Heart left ventricle (tissue), 16 donors: ENCODE data around the gene CMKLR1. TPM values are rescaled to one million over a fixed set of nuclear protein-coding genes. Genes with fewer than 3 reads are reported as not detected.

ENCODE experiments used
- ATAC-seq, 4 donors: fragments of 200-7000 bp; cut with Tn5 transposase; one replicate each; pipeline ENCODE4 v1.9.1; 2020 to 2022; ENCODE audit warnings: moderate library complexity in 4 of 4, mild to moderate bottlenecking in 3 of 4, moderate number of reproducible peaks in 1 of 4
- DNase-seq, 5 donors: peaks; one replicate each; pipeline ENCODE4 v3.0.0-alpha.2; 2020
- H3K27ac ChIP-seq, 12 donors: fragments of 200-600 bp; sonication (generic) in 4 of 12; one replicate each; pipeline versions ENCODE4 v1.5.0 to v1.8.0; 2016 to 2022; ENCODE audit warnings: mild to moderate bottlenecking in 2 of 12
- H3K27me3 ChIP-seq, 9 donors: fragments of 200-600 bp; sonication (generic) in 2 of 9; one replicate each; pipeline versions ENCODE4 v1.5.1 to v1.8.0; 2016 to 2022; ENCODE audit warnings: mild to moderate bottlenecking in 3 of 9
- H3K36me3 ChIP-seq, 9 donors: fragments of 200-600 bp; sonication (generic) in 2 of 9; one replicate each; pipeline versions ENCODE4 v1.5.0 to v1.8.0; 2018 to 2022; ENCODE audit warnings: mild to moderate bottlenecking in 2 of 9
- H3K4me1 ChIP-seq, 12 donors: fragments of 200-600 bp; sonication (generic) in 4 of 12; one replicate each; pipeline versions ENCODE4 v1.5.0 to v1.8.0; 2016 to 2022; ENCODE audit warnings: mild to moderate bottlenecking in 3 of 12
- H3K4me3 ChIP-seq, 12 donors: fragments of 200-600 bp; sonication (generic) in 4 of 12; one replicate each; pipeline versions ENCODE4 v1.5.0 to v1.8.0; 2017 to 2022; ENCODE audit warnings: mild to moderate bottlenecking in 9 of 12, moderate library complexity in 4 of 12
- H3K9me3 ChIP-seq, 12 donors: fragments of 200-600 bp; sonication (generic) in 4 of 12; one replicate each; pipeline versions ENCODE4 v1.5.0 to v1.8.0; 2016 to 2022; ENCODE audit warnings: mild to moderate bottlenecking in 1 of 12
- CTCF ChIP-seq, 12 donors: fragments of 200-600 bp; sonication (generic) in 4 of 12; IDR thresholded peaks; one replicate each; pipeline versions ENCODE4 v1.5.0 to v1.8.0; 2018 to 2022; ENCODE audit warnings: antibody characterized with exemption in 12 of 12, mild to moderate bottlenecking in 5 of 12
- POLR2A ChIP-seq, 2 donors: fragments of 450-650 bp; IDR thresholded peaks; one replicate each; pipeline ENCODE4 v1.6.1; 2017; ENCODE audit warnings: antibody characterized with exemption in 2 of 2, mild to moderate bottlenecking in 2 of 2, moderate library complexity in 2 of 2
- WGBS, 4 donors: extraction: QIAGEN DNeasy Blood & Tissue Kit in 2 of 4; methylation state at CpG; one replicate each; pipeline versions ENCODE4 v1.1.5 to v1.1.7; 2013 to 2018; 5-methylcytosine and 5-hydroxymethylcytosine counted together
- intact Hi-C, 10 donors: fragments of 100-400 bp; cut with DNase I; formaldehyde crosslinking; loops; one replicate each; pipeline versions ENCODE4 v1.11.1 to v1.14.2; 2022
- polyA plus RNA-seq, 2 donors: library from polyadenylated mRNA; stranded (reverse); fragments of 200-250 nt; gene quantifications; one replicate each; pipeline ENCODE4 v1.2.3, GENCODE V29; 2013
- total RNA-seq, 9 donors: library from RNA; depleted of rRNA in 2 of 9; stranded (reverse); fragments of >200 nt in 2 of 9; fragmentation: NEBNext Ultra II Directional in 3 of 9; extraction: Animal tissue kit (Norgen Biotek cat#: 25700) in 3 of 9; gene quantifications; one replicate each; pipeline versions ENCODE4 v1.1.0 to v1.2.4, GENCODE V29; 2016 to 2023
- donor health status: ischemic (EF 13 %, LVEDD 7.1; RV severe dilation, severe dysfunction).
- donor health status: healthy with polysubstance abuse.
- donor health status: DM: no; HTN: yes; CAD: no.
- donor health status: DM: no; HTN: no; CAD: no.
- donor health status: ischemic (EF 25% LVEDD 6.9; RV normal size, moderate dysfunction).
- donor health status: ischemic (EF 25% LVEDD 5.7; RV mildly dilated, moderate dysfunction).
- donor health status: healthy.
- donor health status: DM: yes; HTN: yes; CAD: no.
- donor health status: ischemic (EF 35%, LVEDD 5.7; RV mildly dilated, moderate dysfunction).
- donor health status: nonischemic (EF 11% LVEDD 7.7; RV severe dilation, severe dysfunction).
- donor health status: DM: yes; HTN: yes; CAD: no.
- donor health status: PGD.
- donor health status: ischemic (EF 29% LVEDD 5.4; RV normal size, mild dysfunction).
- donor health status: nonischemic (EF 23%, LVEDD 6.1; RV moderate dilation, normal function).

CMKLR1 gene
- total and polyA plus RNA-seq, 11 donors = 2.0 to 47.3 (median 7.0) TPM

GRCh38 chr12:108368089-108368488, 29.0 kb upstream of the CMKLR1 start:
- no peak overlapping the region for H3K4me3 ChIP-seq
- no peaks in the 10 kb centered on the region for H3K27me3 ChIP-seq
- ATAC-seq (no peak), DNase-seq (no peak)
- intact Hi-C loops = no loop called here
- H3K4me1 ChIP-seq = peaks cover 0 to 10% (median 0%) of the 10 kb centered on the region in 12 donors
- 91 to 96% (median 92%) methylated on average over 2 of the region's 2 CpGs for WGBS, 4 donors
- H3K9me3 ChIP-seq = peaks cover 0 to 3% (median under 1%) of the 10 kb centered on the region in 12 donors
- TF ChIP-seq CTCF (IDR thresholded peaks at IDR 0.05) (no peak), POLR2A (IDR thresholded peaks at IDR 0.05) (no peak)
- H3K36me3 ChIP-seq = no peaks in the 10 kb centered on the region
- no peak overlapping the region for H3K27ac ChIP-seq

DNA sequence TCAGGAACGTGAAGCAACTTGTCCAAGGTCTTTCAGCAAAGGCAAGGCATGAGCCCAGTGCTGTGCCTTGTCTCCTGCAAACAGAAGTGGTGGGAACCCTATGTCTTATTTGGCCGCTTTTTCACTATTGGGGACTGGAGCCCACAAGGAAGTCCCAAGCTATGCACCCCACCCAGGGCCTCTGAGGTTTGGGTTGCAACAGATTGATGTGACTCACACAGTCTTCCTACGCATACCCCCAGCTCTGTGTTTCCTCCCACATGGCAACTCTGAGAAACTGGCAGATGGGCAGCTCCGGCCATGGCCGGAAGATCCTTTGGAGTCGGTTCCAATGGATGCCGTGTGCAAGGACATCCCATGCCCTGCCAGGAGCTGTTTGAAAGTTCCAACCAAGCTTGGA, 28.3 kb upstream of the CMKLR1 start:
- no peak overlapping the region for H3K4me3 ChIP-seq
- no peaks in the 10 kb centered on the region for H3K27me3 ChIP-seq
- ATAC-seq = peak in 3 of 4 donors; percentile 43 to 58 (median 47)
- peak in 1 of 5 donors; percentile 31 for DNase-seq
- 76 to 82% (median 81%) methylated on average over 7 of the region's 7 CpGs for WGBS, 4 donors
- no peaks in the 10 kb centered on the region for H3K36me3 ChIP-seq
- intact Hi-C loops = no loop called here
- H3K27ac ChIP-seq = no peak overlapping the region
- TF ChIP-seq CTCF (IDR thresholded peaks at IDR 0.05) (no peak), POLR2A (IDR thresholded peaks at IDR 0.05) (no peak)
- no peaks in the 10 kb centered on the region for H3K9me3 ChIP-seq
- peaks cover 0 to 10% (median 0%) of the 10 kb centered on the region in 12 donors for H3K4me1 ChIP-seq

- ATAC-seq (no peak), DNase-seq (no peak)
- Histone ChIP-seq H3K27ac (no peak overlapping the region), H3K27me3 (no peaks in the 10 kb centered on the region), H3K4me1 (peaks cover 0 to 10% (median 0%) of the 10 kb centered on the region in 12 donors), H3K36me3 (no peaks in the 10 kb centered on the region), H3K4me3 (no peak overlapping the region), H3K9me3 (no peaks in the 10 kb centered on the region)
- TF ChIP-seq CTCF (IDR thresholded peaks at IDR 0.05) (no peak), POLR2A (IDR thresholded peaks at IDR 0.05) (no peak)
- intact Hi-C loops = no loop called here
These were observed 26.2 kb upstream of the CMKLR1 start for GRCh38 chr12:108365324-108365723.

DNA sequence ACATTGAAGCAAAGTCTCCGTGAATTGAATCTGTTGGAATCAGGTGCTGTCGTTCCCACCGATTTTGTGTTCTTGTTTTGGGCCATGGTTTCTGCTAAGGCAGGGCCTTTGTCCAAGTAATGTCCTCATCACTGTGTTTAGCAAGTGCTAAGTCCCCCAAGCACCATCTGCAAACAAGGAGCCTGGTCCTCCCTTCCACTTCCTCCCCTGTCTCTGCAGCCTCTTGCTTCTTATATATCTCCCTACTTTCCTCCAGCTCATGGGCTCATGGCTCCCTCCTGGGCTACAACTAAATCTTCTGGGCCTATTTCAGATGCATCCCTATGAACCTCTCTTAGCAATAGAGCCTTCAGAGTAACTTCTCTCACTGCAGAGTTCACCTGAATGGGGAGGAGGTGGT, 25.8 kb upstream of the CMKLR1 start:
- Histone ChIP-seq H3K4me1 (peaks cover 0 to 10% (median 0%) of the 10 kb centered on the region in 12 donors), H3K27me3 (no peaks in the 10 kb centered on the region), H3K4me3 (no peak overlapping the region), H3K27ac (no peak overlapping the region), H3K36me3 (no peaks in the 10 kb centered on the region), H3K9me3 (no peaks in the 10 kb centered on the region)
- intact Hi-C loops = no loop called here
- WGBS, 4 donors = 86 to 95% (median 89%) methylated on average over 3 of the region's 3 CpGs
- no peak for TF ChIP-seq CTCF (IDR thresholded peaks at IDR 0.05)
- TF ChIP-seq POLR2A (IDR thresholded peaks at IDR 0.05) = no peak
- DNase-seq (no peak), ATAC-seq (no peak)
